Trophoblast cell (in vitro differentiated cells and primary cell): ENCODE results near the gene CPED1.

Source experiments
- DNase-seq, 2 donors: peaks; one replicate each; pipeline ENCODE4 v3.0.0-alpha.2; 2016
- H2AFZ ChIP-seq: 2 replicates; pipeline ENCODE4 v1.6.1; 2013; ENCODE audit warnings: low read length, moderate library complexity, mild to moderate bottlenecking; ENCODE audit not compliant: insufficient read depth, poor library complexity
- H2AK5ac ChIP-seq: 2 replicates; pipeline ENCODE4 v1.6.1; 2013; ENCODE audit warnings: mild to moderate bottlenecking, low read length
- H2BK120ac ChIP-seq: 2 replicates; pipeline ENCODE4 v1.6.1; 2013; ENCODE audit warnings: low read length, mild to moderate bottlenecking, moderate library complexity; ENCODE audit not compliant: insufficient read depth, poor library complexity
- H2BK12ac ChIP-seq: 2 replicates; pipeline ENCODE4 v1.6.1; 2013; ENCODE audit warnings: mild to moderate bottlenecking, low read length, moderate library complexity
- H2BK5ac ChIP-seq: 2 replicates; pipeline ENCODE4 v1.6.1; 2013; ENCODE audit warnings: low read length, low read depth, moderate library complexity, mild to moderate bottlenecking; ENCODE audit not compliant: poor library complexity
- H3K14ac ChIP-seq: 2 replicates; pipeline ENCODE4 v1.6.1; 2013; ENCODE audit warnings: mild to moderate bottlenecking, low read length
- H3K18ac ChIP-seq: 2 replicates; pipeline ENCODE4 v1.6.1; 2013; ENCODE audit warnings: mild to moderate bottlenecking, low read length
- H3K23ac ChIP-seq: 2 replicates; pipeline ENCODE4 v1.6.1; 2013; ENCODE audit warnings: low read length
- H3K27ac ChIP-seq: 2 replicates; pipeline ENCODE4 v1.5.1; 2013; ENCODE audit warnings: low read depth, mild to moderate bottlenecking, inconsistent platforms, low read length, moderate library complexity
- H3K27me3 ChIP-seq: 2 replicates; pipeline ENCODE4 v1.6.1; 2013; ENCODE audit warnings: inconsistent platforms, mild to moderate bottlenecking, low read length, moderate library complexity; ENCODE audit not compliant: insufficient read depth
- H3K36me3 ChIP-seq, 2 experiments: 1 replicate in 1 of 2; 2 replicates in 1 of 2; pipeline ENCODE4 v1.6.1; 2013; ENCODE audit warnings: low read length in 2 of 2, mild to moderate bottlenecking in 2 of 2, moderate library complexity in 1 of 2; ENCODE audit not compliant: insufficient read depth in 2 of 2, control insufficient read depth in 1 of 2
- H3K4ac ChIP-seq: 2 replicates; pipeline ENCODE4 v1.6.1; 2013; ENCODE audit warnings: low read depth, mild to moderate bottlenecking, low read length, moderate library complexity
- H3K4me1 ChIP-seq, 2 experiments: 1 replicate in 1 of 2; 2 replicates in 1 of 2; pipeline ENCODE4 v1.6.1; 2013; ENCODE audit warnings: low read length in 2 of 2, mild to moderate bottlenecking in 2 of 2, moderate library complexity in 1 of 2; ENCODE audit not compliant: insufficient read depth in 2 of 2, control insufficient read depth in 1 of 2
- H3K4me2 ChIP-seq: 2 replicates; pipeline ENCODE4 v1.6.1; 2013; ENCODE audit warnings: inconsistent platforms, mild to moderate bottlenecking, low read length, moderate library complexity
- H3K4me3 ChIP-seq: 2 replicates; pipeline ENCODE4 v1.5.1; 2013; ENCODE audit warnings: mild to moderate bottlenecking, low read depth, low read length, inconsistent platforms
- H3K79me1 ChIP-seq: one replicate; pipeline ENCODE4 v1.6.1; 2013; ENCODE audit warnings: low read length
- H3K79me2 ChIP-seq: 2 replicates; pipeline ENCODE4 v1.6.1; 2013; ENCODE audit warnings: low read length, mild to moderate bottlenecking; ENCODE audit not compliant: control insufficient read depth, insufficient read depth, poor library complexity
- H3K9ac ChIP-seq: 2 replicates; pipeline ENCODE4 v1.6.1; 2013; ENCODE audit warnings: mild to moderate bottlenecking, low read length
- H3K9me3 ChIP-seq: 2 replicates; pipeline ENCODE4 v1.6.1; 2013; ENCODE audit warnings: low read depth, mild to moderate bottlenecking, control low read depth, inconsistent platforms, low read length; ENCODE audit not compliant: insufficient read depth
- H4K12ac ChIP-seq: 2 replicates; pipeline ENCODE4 v1.6.1; 2013; ENCODE audit warnings: low read depth, mild to moderate bottlenecking, low read length, moderate library complexity
- H4K8ac ChIP-seq: 2 replicates; pipeline ENCODE4 v1.6.1; 2013; ENCODE audit warnings: low read depth, mild to moderate bottlenecking, low read length, moderate library complexity
- H4K91ac ChIP-seq: one replicate; pipeline ENCODE4 v1.6.1; 2013; ENCODE audit warnings: low read depth, mild to moderate bottlenecking, low read length, moderate library complexity
- WGBS: extraction: QIAGEN DNeasy Blood & Tissue Kit; methylation state at CpG from one replicate; pipeline ENCODE4 v1.1.7; 2013; ENCODE audit warnings: missing lambda C conversion rate; ENCODE audit not compliant: insufficient read length, insufficient coverage; ENCODE audit errors: extremely low coverage; 5-methylcytosine and 5-hydroxymethylcytosine counted together

Gene CPED1

DNA sequence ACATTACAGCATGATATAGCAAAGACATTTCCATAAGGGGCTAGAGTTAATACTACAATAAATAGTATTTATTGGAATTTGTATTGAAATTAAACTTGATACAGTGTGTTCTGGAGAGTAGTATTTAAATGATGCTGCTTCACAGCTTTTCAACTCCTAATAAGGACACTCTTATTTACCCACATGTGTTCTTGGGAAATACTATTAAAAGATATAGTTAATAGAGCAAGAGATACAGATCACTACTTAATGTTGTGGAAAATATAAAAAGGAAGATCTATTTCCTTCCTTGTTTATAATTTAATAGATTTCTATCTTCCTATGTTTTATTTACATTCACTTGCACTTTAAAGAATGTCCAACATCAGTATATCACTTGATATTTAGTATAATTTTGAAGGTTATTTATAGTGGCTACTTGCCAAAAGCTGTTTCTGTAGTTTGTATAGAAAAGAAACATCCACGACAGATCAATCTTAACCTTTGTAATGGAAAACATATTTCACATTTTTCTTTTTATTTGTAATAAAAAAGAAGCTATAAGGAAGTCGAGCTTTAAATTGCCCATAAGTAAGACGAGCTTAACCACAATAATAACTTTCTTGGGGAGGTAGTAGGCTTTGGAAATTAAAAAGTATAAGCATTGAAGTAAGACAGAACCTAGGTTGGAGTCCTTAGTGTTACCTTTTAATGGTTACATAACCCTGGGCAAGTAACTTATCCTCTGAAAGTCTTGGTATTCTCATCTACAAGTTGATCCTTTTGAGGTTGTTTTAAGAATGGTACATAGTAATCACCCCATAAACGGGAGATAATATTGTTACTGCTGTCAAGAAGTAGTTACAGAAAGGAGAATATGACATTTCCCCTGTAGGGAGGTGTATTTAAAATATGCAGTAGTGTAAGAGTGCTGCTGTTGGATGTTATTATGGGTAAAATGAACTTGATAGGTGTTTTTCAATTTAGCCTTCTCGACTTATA is 32.8 kb downstream of the CPED1 start:
- Histone ChIP-seq H3K23ac (no peak overlapping the region), H3K79me2 (no peaks in the 10 kb centered on the region), H3K4me3 (no peak overlapping the region), H3K27me3 (no peaks in the 10 kb centered on the region), H2BK12ac (no peak overlapping the region), H2BK120ac (no peak overlapping the region), H3K79me1 (no peaks in the 10 kb centered on the region), H3K4me1 (no peaks in the 10 kb centered on the region), H3K36me3 (no peaks in the 10 kb centered on the region), H4K12ac (no peak overlapping the region), H2AK5ac (no peak overlapping the region), H3K4me2 (no peak overlapping the region), H3K4ac (no peak overlapping the region), H3K9me3 (no peaks in the 10 kb centered on the region), H3K18ac (no peak overlapping the region), H3K27ac (no peak overlapping the region), H3K9ac (no peak overlapping the region), H3K14ac (no peak overlapping the region), H2BK5ac (no peak overlapping the region), H4K91ac (no peak overlapping the region), H4K8ac (no peak overlapping the region), H2AFZ (no peak overlapping the region)
- no peak for DNase-seq
- WGBS: no CpG with 5 or more reads among the region's 5 CpGs

DNA sequence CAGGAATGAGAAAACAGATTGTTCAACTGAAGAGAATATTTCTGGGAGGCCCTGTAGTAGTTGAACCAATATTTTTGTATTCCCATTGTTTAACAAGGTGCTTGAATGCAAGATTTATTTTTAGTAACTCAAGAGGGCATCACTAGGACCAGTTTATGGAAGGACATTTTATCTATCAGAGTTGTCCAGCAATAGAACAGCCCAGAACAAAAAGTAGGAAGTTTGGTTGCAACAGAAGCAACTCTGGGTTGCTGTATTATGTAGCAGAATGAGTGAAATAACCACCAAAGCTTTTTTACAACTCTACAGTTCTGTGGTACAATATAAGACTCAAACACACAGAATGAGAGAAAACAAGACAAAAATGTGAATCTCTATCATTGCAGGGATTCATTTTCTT is 34.7 kb downstream of the CPED1 start:
- H3K18ac ChIP-seq: no peak overlapping the region
- H3K9me3 ChIP-seq: no peaks in the 10 kb centered on the region
- H4K12ac ChIP-seq: no peak overlapping the region
- H4K91ac ChIP-seq: no peak overlapping the region
- no peak overlapping the region for H3K9ac ChIP-seq
- H3K79me2 ChIP-seq: no peaks in the 10 kb centered on the region
- no peaks in the 10 kb centered on the region for H3K27me3 ChIP-seq
- no peaks in the 10 kb centered on the region for H3K79me1 ChIP-seq
- no peak overlapping the region for H3K27ac ChIP-seq
- no peaks in the 10 kb centered on the region for H3K4me1 ChIP-seq
- no peak overlapping the region for H3K4ac ChIP-seq
- H3K4me3 ChIP-seq: no peak overlapping the region
- no peak overlapping the region for H3K4me2 ChIP-seq
- no peak overlapping the region for H2AK5ac ChIP-seq
- no peak overlapping the region for H4K8ac ChIP-seq
- no peaks in the 10 kb centered on the region for H3K36me3 ChIP-seq
- no peak overlapping the region for H2AFZ ChIP-seq
- no peak overlapping the region for H3K23ac ChIP-seq
- H2BK120ac ChIP-seq: no peak overlapping the region
- H2BK5ac ChIP-seq: no peak overlapping the region
- no peak overlapping the region for H2BK12ac ChIP-seq
- no peak overlapping the region for H3K14ac ChIP-seq
- DNase-seq: no peak

DNA sequence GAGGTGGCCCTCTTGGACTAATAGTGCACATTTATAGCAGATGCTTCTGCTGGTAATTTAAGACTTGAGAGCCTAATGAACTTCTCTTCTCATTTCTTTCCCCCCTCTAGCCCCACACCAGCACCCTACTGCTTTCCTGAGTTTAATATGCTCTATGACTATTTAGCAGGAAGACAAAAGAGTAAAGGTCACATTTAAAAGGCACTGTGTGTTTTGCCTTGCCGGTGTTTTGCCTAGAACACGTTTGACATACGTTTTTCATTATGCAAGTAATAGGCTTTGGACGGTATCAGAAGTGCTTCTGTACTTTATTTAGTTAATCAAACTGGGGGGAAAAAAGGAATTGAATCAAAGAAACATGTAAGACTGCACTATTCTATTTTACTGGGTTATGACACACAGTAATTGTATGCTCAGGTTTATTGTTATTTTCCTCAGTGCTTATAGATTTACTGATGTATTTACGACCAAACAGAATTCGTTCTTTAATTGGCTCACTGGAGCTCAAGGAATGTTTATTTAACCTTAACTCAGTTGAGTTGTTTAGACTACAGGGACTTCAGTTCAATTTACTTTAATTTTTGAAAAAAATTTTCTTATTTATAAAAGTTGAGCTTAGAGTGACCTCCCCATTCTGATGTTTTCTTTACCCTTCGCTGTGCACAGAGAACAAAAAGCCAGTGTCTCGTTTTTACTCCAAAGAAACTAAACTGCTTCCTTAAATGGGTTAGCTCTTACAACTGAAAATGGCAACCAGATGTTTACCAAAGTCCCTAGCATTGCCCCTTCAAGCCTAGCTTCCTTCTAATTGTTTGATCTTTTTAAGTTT is 35.4 kb downstream of the CPED1 start:
- no peak overlapping the region for H3K9ac ChIP-seq
- no peak overlapping the region for H2BK120ac ChIP-seq
- no peak overlapping the region for H3K18ac ChIP-seq
- no peak overlapping the region for H3K4ac ChIP-seq
- H2BK12ac ChIP-seq: no peak overlapping the region
- DNase-seq: no peak
- H4K8ac ChIP-seq: no peak overlapping the region
- H3K4me3 ChIP-seq: no peak overlapping the region
- H3K9me3 ChIP-seq: no peaks in the 10 kb centered on the region
- H4K91ac ChIP-seq: no peak overlapping the region
- H3K79me1 ChIP-seq: no peaks in the 10 kb centered on the region
- no peaks in the 10 kb centered on the region for H3K4me1 ChIP-seq
- H3K14ac ChIP-seq: no peak overlapping the region
- no peak overlapping the region for H2AK5ac ChIP-seq
- no peaks in the 10 kb centered on the region for H3K27me3 ChIP-seq
- no peak overlapping the region for H3K4me2 ChIP-seq
- WGBS: no CpG with 5 or more reads among the region's 8 CpGs
- no peak overlapping the region for H2AFZ ChIP-seq
- H3K79me2 ChIP-seq: no peaks in the 10 kb centered on the region
- H3K36me3 ChIP-seq: no peaks in the 10 kb centered on the region
- H3K27ac ChIP-seq: no peak overlapping the region
- no peak overlapping the region for H2BK5ac ChIP-seq
- no peak overlapping the region for H4K12ac ChIP-seq
- H3K23ac ChIP-seq: no peak overlapping the region

DNA sequence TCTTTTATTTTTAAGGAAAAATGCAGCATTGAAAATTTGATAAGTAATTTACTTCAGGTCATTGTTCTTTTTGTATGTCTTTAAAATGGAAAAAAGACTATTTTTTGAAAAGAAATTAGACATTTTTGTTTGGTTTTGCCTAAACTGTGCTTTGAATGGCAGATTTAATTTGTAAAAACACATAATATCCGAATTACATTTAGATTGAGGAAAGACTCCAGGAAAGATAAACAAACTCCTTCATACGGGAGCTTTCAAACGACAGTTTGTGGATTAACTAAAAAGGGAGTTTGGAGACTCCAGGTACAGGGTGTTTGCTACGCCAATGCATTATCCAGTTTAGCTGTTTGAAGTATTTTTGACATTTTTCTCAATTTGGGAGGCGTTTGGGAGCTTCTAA is 36.1 kb downstream of the CPED1 start:
- Histone ChIP-seq H3K36me3 (no peaks in the 10 kb centered on the region), H2AFZ (no peak overlapping the region), H2BK12ac (no peak overlapping the region), H3K9ac (no peak overlapping the region), H3K27me3 (no peaks in the 10 kb centered on the region), H4K12ac (no peak overlapping the region), H2BK120ac (no peak overlapping the region), H3K4me2 (no peak overlapping the region), H2AK5ac (no peak overlapping the region), H3K79me1 (no peaks in the 10 kb centered on the region), H3K14ac (no peak overlapping the region), H3K27ac (no peak overlapping the region), H3K23ac (no peak overlapping the region), H3K4me1 (no peaks in the 10 kb centered on the region), H3K9me3 (no peaks in the 10 kb centered on the region), H4K8ac (no peak overlapping the region), H3K4ac (no peak overlapping the region), H2BK5ac (no peak overlapping the region), H3K18ac (no peak overlapping the region), H3K79me2 (no peaks in the 10 kb centered on the region), H3K4me3 (no peak overlapping the region), H4K91ac (no peak overlapping the region)
- no CpG with 5 or more reads among the region's 5 CpGs for WGBS
- DNase-seq: no peak
